ENCODE data around the gene LSS. TPM values are rescaled to one million over a fixed set of nuclear protein-coding genes. Genes with fewer than 3 reads are reported as not detected.
A peak's percentile ranks its signal among the peaks of the same experiment; 100 is the strongest.
"Not testable (repeated sequence)": the region's sequence is repeated elsewhere in the genome, so short reads cannot be mapped to it uniquely, and the experiment has no call there.

Gene LSS
- total RNA-seq, 1 donor from 2014 or later = 108 TPM

DNA sequence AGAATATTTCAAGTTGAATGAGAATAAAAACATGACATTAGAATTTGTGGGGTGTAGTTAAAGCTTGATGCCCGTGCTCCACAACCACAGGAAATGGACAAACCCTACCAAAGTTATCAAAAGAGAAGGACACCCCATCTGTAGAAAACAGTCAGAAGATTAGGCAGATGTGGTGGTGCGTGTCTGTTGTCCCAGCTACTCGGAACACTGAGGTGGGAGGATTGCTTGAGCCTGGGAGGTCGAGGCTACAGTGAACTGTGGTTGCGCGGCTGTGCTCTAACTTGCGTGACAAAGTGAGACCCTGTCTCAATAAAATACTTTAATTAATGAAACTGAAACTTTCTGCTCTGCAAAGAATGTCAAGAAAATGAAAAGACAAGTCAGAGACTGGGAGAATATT, 42.9 kb downstream of the LSS start:
- no peak overlapping the region for H3K27ac ChIP-seq
- intact Hi-C loops (cut with DNase I) = no loop called here
- H3K4me3 ChIP-seq = no peak overlapping the region

DNA sequence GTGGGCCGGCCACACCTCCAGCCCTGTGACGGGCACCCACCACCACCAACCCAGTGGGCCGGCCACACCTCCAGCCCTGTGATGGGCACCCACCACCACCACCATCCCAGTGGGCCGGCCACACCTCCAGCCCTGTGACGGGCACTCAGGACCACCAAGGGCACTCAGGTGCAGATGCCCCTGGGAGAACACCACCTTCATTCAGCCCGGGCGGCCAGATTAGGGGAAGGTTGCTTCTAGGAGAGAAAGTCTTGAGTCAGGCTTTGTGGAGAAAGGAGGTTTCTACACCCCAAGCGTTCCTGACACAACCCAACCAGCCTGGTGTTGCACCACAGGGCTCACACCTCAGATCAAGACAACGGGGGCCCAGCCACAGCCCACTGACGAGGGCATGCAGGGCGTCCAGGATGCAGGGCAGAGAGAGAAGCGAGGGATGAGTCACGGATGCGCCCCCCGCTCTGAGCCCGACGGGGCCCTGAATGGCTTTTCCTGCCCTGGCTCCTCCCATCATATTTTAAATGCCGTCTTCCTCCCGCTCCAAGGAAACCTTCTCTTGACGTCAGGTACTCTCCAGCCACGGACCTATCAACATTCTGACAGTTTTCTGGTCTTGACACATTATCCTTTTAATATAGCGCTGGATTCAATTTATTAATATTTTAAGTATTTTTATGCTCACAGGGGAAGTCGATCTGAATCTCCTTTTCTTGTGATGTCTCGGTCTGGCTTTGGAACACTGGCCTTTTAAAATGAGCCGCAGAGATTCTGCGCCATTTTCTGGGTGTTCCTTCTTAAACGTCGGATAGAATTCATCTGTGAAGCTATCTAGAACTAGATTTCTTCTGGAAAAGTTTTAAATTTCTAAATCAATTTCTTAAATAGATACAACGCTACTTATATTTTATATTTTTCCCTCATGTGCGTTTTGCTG, 43.7 kb downstream of the LSS start:
- Histone ChIP-seq H3K9me3 (no peaks in the 10 kb centered on the region), H3K4me3 (peak overlapping the region; percentile 64), H3K36me3 (no peaks in the 10 kb centered on the region), H3K27ac (peak overlapping the region; percentile 64), H3K4me1 (peaks cover 3% of the 10 kb centered on the region), H3K27me3 (no peaks in the 10 kb centered on the region)
- intact Hi-C loops (cut with DNase I) = no loop called here
- DNase-seq = peak; percentile 93
- TF ChIP-seq, protein P1, sequence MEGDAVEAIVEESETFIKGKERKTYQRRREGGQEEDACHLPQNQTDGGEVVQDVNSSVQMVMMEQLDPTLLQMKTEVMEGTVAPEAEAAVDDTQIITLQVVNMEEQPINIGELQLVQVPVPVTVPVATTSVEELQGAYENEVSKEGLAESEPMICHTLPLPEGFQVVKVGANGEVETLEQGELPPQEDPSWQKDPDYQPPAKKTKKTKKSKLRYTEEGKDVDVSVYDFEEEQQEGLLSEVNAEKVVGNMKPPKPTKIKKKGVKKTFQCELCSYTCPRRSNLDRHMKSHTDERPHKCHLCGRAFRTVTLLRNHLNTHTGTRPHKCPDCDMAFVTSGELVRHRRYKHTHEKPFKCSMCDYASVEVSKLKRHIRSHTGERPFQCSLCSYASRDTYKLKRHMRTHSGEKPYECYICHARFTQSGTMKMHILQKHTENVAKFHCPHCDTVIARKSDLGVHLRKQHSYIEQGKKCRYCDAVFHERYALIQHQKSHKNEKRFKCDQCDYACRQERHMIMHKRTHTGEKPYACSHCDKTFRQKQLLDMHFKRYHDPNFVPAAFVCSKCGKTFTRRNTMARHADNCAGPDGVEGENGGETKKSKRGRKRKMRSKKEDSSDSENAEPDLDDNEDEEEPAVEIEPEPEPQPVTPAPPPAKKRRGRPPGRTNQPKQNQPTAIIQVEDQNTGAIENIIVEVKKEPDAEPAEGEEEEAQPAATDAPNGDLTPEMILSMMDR (IDR thresholded peaks at IDR 0.05) = no peak
- peak; percentile 69 for ATAC-seq

More for the DNA sequence above, 42.9 kb downstream of the LSS start:
- DNase-seq = no peak
- TF ChIP-seq, protein P1 (IDR thresholded peaks at IDR 0.05) = no peak
- ATAC-seq = no peak
- H3K4me1 ChIP-seq = peaks cover 3% of the 10 kb centered on the region
- no peaks in the 10 kb centered on the region for H3K27me3 ChIP-seq
- no peaks in the 10 kb centered on the region for H3K9me3 ChIP-seq
- H3K36me3 ChIP-seq = peaks cover 7% of the 10 kb centered on the region

- DNase-seq = peak; percentile 84
Observed at GRCh38 chr21:46183910-46184624, 44.5 kb downstream of the LSS start, which contains the start of gene SPATC1L. SPATC1L (minus strand) TSS chr21:46184459; CDS start chr21:46182816, 1,643 bp downstream.

DNA sequence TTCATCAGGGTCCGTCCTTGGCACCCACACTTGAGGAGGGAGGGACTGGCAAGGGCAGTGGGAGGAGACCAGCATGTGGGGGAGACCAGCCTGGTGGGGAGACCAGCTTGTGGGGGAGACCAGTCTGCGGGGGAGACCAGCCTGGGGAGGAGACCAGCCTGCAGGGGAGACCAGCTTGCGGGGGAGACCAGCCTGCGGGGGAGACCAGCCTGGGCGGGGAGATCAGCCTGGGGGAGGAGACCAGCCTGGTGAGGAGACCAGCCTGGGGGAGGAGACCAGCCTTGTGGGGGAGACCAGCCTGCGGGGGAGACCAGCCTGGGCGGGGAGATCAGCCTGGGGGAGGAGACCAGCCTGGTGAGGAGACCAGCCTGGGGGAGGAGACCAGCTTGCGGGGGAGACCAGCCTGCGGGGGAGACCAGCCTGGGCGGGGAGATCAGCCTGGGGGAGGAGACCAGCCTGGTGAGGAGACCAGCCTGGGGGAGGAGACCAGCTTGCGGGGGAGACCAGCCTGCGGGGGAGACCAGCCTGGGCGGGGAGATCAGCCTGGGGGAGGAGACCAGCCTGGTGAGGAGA, 45.2 kb downstream of the LSS start:
- H3K27me3 ChIP-seq; H3K9me3 ChIP-seq; H3K4me1 ChIP-seq; H3K36me3 ChIP-seq; H3K27ac ChIP-seq; H3K4me3 ChIP-seq; ATAC-seq; DNase-seq; intact Hi-C loops (cut with DNase I): not testable (repeated sequence)

More at GRCh38 chr21:46183910-46184624, 44.5 kb downstream of the LSS start, which contains the start of gene SPATC1L:
- Histone ChIP-seq H3K4me1 (peaks cover 3% of the 10 kb centered on the region), H3K4me3 (peak within 1 kb of the TSS; percentile 82), H3K27me3 (no peaks in the 10 kb centered on the region), H3K27ac (peak within 1 kb of the TSS; percentile 64), H3K9me3 (no peaks in the 10 kb centered on the region), H3K36me3 (no peaks in the 10 kb centered on the region)
- TF ChIP-seq, protein P1 (IDR thresholded peaks at IDR 0.05) = no peak
- peak; percentile 77 for ATAC-seq
- intact Hi-C loops (cut with DNase I) = no loop called here

GRCh38 chr21:46182548-46183336, 45.8 kb downstream of the LSS start:
- Histone ChIP-seq H3K4me3 (no peak overlapping the region), H3K36me3 (no peaks in the 10 kb centered on the region), H3K27ac (no peak overlapping the region), H3K9me3 (no peaks in the 10 kb centered on the region), H3K27me3 (no peaks in the 10 kb centered on the region), H3K4me1 (peaks cover 3% of the 10 kb centered on the region)
- TF ChIP-seq, protein P1 (IDR thresholded peaks at IDR 0.05) = no peak
- intact Hi-C loops (cut with DNase I) = no loop called here
- DNase-seq (no peak), ATAC-seq (no peak)

All from upper lobe of right lung (tissue), 1 donor.